GM18858 (cell line): ENCODE measurements around the gene MAP7D3.
"Not testable (repeated sequence)": the region's sequence is repeated elsewhere in the genome, so short reads cannot be mapped to it uniquely, and the experiment has no call there.

Experiments
- ATAC-seq: cut with Tn5 transposase; IDR thresholded peaks from one replicate; pipeline ENCODE4 v1.9.1; 2021; ENCODE audit not compliant: unreplicated experiment

The MAP7D3 gene

GRCh38 chrX:136186023-136186413, 65.2 kb downstream of the MAP7D3 start:
- no peak for ATAC-seq

- ATAC-seq, result no peak
These were observed 65.7 kb downstream of the MAP7D3 start for GRCh38 chrX:136185401-136186022.

- ATAC-seq, result no peak
These were observed 67.3 kb downstream of the MAP7D3 start for GRCh38 chrX:136183917-136184316.

- ATAC-seq, result no peak
These were observed 68.0 kb downstream of the MAP7D3 start for GRCh38 chrX:136183172-136183571.

- ATAC-seq, result no peak
These were observed 68.8 kb downstream of the MAP7D3 start for GRCh38 chrX:136182414-136182813.

DNA sequence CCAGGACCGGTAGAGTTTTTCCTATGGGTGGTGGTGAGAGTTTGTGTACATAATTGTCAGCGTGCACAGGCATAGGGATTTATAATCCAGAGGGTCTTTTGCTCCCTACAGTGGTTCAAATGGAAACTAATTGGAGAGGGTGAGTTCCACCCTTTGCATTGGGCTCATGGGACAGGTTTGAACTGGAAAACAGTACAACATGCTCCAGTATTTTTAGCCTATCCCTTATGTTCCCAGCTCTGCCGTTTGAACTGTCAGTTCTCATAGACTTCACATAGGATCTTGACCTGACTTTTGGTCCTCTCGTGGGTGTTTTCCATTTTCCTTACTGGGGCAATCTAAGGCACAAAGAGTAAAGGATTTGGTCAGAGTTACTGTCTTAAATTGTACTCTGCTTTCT, 72.1 kb downstream of the MAP7D3 start:
- ATAC-seq, result no peak

- ATAC-seq, result no peak
These were observed 74.8 kb downstream of the MAP7D3 start for GRCh38 chrX:136176399-136176825.

DNA sequence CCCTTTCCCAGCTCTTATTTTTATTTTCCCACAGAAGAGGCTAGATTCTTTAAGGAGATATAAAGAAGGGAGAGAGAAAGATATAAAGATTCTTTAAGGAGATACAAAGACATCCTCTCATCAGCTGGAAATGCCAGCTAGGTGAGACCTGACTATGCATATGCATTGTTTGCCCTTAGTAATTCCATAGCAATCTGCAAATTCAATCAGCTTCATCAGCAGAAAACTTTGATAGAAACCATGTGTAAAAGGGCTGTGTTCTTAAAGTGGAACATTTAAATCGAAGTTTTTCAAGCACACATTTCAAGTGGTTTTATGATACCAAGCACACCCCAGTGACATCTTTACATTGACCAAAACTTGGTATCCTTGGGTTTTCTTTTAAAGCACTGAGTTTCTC, 79.8 kb downstream of the MAP7D3 start:
- no peak for ATAC-seq

GRCh38 chrX:136170139-136170800, 80.9 kb downstream of the MAP7D3 start:
- ATAC-seq, result no peak

DNA sequence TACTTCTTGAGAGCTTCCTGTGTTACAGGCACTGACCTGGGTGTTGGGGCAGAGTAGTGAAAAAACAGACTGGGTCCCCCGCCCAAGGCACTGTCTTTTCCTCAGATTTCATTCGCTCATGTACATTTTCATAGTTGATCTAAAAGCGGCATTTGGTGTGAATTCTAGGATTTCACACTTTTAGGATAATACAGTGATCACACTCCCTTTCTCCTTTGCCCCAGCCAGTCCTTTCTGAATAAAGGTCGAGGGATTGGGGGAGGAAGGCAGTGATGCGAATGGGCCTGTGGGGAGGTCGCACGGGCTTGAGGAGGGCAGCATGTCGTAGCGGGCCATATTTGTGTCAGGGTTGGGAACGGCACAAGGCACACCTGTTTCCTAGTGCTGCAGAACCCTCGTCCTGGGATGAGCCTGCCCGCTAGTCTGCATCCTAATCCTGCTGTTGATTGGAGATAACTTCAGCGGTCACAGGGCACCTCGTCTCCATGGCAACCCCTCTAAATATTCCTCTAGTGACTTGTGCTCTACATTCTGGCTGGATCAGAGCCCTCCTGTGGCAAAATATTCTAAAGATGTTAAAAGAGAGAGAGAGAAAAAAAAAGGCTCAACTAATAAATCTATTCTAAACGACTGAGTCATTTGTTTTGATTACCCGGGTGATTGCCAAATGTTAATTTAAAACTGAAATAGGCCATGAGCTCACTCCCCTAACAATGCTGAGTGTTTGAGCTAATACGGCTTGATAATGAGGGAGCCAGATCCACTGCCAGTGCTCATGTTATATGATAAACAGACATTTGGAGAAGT, 82.1 kb downstream of the MAP7D3 start:
- ATAC-seq, result no peak

GRCh38 chrX:136167989-136168388, 83.2 kb downstream of the MAP7D3 start:
- ATAC-seq, result not testable (repeated sequence)

- ATAC-seq, result no peak
These were observed 84.9 kb downstream of the MAP7D3 start for GRCh38 chrX:136166221-136166855.

- no peak for ATAC-seq
These were observed 85.8 kb downstream of the MAP7D3 start for GRCh38 chrX:136165406-136165805.

DNA sequence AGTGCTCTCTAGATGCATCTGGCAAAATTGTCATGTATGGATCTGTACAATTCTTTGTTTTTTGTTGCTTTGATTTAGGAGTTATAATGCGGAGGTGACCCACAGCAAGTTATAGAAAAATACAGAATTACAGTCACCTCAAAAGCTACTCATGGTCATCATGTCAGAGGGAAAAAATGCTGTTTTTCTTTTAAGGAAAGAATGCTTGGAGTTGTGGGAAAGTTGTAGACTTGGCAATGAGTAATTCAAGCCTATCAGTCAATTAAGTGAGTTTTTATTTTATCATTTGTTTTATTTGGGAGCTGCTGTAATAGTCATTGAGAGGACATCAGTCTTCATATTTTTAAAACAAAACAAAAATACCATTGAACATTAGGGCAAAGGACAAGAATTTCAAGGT, 87.5 kb downstream of the MAP7D3 start:
- no peak for ATAC-seq
